ENCODE measurements around the gene TRIP6.
"Not testable (repeated sequence)": the region's sequence is repeated elsewhere in the genome, so short reads cannot be mapped to it uniquely, and the experiment has no call there.

Gene TRIP6

DNA sequence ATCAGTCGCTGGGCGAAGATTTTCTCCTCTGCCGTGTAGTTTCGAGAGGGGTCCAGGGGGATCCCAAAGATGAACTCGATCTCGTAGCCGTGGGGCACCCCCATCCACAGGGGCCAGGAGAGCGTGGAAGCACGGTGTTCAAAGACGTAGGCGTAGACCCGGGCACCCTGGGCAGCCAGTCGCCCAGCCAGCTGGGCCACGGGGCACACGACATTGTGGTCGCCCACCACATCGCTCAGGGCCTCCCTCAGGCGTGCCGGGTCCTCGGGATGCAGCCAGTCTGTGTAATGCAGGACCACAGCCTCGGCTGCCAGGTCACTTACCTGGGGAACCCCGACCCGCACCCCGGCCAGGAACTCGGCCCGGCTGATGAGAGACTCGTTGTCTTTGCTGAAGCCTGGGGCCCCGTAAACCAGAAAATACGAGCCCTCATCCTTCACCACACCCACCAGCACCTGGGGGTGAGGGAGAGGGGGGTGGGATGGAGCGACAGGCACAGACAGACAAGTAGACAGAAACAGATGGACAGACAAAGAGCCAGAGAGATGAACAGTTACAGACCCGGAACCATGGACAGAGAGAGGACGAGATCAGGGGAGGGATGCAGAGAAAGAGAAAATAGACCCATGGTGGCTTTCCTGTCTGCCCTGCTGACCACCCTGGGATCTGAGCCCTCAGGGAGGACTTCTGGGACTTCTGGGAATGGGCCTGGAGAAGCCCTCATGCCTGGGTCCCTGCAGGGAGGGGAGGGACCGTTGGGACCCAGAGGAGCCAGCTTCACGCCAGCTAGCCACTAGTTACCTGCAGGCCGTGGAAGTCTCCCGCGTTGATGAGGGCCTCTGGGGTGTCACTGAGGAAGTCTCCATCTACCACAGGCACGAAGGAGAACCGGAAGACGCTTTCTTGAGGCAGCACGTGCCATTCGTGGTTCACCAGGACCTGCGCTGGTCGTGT, 25.5 kb downstream of the TRIP6 start:
- no peak for DNase-seq

DNA sequence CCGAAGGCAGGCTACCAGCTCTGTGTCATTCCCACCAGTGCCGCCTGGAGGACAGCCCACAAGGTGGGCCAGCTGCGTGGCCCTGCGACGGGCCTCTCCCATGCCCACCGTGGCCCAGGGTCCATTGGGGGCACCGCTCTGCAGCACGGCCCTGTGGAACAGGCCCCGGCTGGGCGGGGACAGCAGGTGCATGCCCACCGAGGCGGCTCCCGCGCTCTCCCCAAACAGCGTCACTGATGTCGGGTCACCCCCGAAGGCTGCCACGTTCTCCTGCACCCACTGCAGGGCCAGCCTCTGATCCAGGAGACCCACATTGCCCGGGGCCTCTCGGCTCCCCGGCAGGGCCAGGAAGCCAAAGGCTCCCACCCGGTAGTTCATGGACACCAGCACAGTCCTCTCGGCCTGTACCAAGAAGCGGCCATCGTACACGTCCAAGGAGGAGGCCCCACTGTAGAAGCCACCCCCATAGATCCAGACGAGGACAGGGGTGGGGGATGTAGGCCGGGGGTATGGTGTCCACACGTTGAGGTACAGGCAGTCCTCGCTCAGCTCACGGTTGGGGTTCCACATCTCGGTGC, 26.2 kb downstream of the TRIP6 start:
- no peak for DNase-seq

DNA sequence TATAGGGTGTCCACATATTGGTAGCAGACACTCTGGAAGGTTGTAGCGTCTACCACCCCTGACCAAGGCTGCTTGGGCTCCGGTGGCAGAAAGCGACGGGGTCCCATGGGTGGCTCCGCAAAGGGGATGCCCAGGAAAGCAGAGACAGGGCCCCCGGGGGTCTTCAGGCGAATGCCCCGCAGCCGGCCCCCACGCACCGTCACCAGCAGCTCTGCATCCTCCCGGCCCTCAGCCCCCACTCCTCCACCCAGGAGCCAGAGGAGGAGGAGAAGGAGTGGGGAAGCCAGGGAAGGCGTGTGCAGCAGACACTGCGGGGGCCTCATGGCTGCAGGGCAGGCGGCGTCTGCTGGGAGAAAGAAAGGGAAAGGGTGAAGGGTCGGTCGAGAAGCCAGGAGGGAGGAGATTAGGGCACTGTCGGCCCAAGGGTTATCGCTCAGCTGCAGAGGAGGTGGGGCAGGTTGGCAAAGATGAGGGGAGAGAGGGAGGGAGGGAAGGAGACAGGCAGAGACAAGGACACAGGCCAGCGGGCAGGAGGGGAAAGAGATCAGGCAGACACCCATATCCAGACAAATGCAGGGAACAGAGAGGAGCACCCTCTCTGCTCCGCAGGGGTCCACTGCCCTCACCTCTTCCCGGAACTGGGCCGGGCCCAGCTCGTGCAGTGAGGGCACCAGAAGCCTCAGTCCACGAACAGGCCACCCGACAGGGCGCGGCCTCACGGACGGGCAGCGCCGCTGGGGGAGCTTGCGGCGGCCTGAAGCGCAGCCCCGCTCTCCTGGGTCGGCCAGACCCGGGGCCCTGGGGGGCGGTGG, 26.9 kb downstream of the TRIP6 start:
- DNase-seq: no peak

DNA sequence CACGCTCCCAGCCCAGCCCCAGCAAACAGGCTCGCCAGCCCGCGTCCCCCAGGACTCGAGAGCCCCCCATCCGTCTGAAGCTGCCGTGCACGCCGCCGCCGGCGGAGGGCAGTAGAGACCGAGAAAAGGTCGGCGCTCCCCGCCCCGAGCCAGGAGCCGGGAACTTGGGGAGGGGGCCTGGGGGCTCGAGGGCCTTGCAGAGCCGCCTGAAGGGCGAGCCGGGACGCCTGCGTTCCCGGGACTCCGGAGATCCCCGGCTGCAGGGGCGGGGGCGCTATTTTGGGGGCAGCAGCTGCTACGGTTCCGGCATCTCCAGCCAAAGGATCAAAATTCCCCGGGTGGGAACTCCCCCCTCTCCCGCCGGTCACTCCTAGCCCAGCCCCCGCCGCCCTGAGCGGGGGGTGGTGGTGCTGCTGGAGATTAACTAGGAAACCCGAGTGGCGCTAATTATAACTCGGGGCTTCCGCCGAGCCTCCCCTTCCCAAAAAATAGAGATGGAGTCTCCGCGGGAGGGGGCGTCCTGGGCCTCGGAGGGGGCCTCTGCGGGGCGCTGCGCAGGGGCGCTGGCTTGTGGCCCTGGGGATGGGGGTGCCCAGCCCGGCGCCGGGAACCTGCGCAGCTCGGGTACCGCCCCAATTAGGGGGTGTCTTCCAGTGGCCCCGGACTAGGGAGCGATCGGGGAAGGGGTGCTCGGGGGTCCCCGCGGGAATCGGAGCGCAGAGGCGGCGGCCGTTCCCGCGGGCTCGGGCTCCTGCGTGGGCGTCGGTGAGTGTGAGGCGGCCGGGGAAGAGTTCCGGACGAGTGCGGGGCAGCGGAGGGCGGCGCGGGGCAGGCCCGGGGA, 27.9 kb downstream of the TRIP6 start:
- DNase-seq: peak; percentile 85

DNA sequence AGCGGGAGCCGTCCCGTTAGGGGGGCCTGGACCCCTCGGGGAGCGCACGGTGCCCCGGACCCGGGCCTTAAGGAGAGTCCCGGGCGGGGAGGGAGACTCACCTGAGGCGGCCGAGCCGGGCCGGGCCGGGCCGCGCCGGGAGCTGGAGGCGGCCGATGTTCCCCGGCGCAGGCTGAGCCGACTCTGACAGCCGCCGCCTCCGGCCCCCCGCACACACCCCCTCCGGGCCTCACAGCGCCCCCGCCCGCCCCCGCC, 28.4 kb downstream of the TRIP6 start, which contains the start of gene ACHE:
TSS of gene ACHE (minus strand) at position 188 of the 255 bp plus-strand sequence. CDS start 1,656 bp downstream, outside the sequence.
- DNase-seq: no peak

DNA sequence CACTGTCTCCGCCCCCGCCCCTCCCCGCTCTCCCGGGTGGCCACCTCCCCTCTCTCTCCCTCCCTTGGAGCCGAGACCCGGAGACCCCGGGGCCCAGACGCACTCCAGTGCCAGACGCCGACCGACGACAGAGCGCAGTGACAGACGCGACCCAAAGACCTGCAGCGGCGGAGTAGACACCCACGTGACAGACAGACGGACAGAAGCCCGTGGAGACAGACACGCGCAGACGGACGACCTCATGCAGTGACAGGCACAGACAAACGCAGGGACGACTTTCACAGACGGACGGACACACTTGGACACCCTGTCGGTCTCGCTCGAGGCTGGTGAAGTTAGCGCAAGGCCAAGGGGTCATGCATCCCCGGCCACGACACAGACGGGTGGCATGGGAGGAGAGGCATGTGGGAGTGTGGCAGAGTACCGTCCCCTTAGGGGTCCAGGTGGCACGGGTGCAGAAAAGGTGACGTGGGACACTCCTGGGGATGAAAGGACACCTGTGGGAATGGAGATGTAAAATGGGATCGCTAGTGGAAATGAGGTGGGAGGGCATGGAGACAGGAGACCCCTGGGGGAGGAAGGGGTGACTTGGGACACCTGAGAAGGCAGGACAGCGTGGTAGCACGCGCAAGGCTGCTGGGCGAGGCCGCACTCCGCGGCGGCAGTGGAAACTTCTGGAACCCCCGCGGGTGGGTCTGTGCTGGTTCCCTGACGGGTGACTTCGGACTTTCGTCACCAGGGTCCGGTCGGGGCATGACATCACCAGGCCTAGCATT, 29.0 kb downstream of the TRIP6 start:
- peak; percentile 48 for DNase-seq

DNA sequence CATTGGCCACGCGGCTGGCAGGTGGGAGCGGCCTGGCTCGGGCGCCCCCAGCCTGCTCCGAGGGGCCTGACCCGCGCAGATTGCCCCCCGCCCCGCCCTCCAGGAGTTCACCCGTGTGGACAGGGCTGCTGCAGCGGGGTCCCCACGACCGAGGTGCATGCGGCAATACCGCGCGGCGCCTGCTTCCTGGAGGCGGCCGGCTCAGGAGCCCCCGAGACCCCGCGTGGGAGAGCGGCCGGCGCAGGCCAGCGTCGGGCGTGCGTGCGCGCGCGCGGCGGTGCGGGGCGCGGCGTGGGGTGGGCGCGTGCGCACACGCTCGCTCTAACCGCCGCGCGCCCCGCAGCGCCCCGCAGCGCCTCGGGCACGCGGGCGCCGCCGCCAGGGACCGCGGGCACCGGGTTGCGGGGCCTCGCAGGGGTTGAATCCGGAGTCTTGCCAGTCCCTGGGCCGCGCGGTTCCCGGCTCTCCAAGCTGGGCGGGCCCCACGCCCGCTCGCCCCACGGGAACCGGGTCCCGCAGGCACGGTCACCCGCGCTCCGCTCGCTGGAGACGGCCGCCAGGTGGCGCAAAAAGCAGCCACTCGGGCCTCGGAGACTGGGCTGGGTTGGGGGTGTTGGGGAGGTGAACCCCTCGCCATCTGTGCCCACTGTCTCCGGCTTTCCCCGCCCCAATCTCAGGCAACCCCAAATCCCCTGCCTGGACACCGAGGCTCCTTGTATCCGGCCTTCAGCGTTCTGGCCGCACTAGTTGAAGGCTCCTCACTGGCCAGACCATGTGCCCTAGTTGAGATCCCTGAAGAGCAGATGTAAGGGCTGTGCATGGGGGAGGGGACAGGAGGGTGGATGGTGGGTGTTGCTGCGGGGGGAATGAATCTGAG, 29.8 kb downstream of the TRIP6 start:
- DNase-seq: peak; percentile 81

DNA sequence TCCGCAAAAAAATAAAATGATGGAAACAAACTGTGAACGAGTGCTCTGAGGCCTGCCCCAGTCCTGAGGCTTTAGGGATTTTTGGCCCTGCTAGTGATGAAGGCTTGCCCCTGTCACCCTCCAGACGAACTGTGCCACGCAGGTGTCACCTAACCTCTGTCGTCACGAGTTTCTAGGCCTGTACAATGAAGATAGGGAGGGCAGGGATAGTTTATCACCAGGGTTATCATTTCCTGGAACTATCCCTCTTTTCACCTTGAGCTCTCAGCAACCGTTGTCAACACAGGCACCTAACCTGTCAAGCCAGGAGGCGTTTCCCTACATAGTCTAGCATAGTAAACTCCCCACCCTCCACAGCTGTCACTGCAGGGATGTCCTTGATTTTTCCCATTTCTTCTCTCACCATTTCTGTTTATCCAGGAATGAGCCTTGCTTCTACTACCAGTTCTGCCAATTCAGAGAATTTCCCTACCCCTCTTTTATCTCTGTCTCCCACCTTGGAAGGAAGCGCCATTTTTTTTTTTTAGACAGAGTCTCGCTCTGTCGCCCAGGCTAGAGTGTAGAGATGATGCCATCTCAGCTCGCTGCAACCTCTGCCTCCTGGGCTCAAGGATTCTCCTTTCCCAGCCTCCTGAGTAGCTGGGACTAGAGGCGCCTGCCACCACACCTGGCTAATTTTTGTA, 30.7 kb downstream of the TRIP6 start:
- DNase-seq: no peak

DNA sequence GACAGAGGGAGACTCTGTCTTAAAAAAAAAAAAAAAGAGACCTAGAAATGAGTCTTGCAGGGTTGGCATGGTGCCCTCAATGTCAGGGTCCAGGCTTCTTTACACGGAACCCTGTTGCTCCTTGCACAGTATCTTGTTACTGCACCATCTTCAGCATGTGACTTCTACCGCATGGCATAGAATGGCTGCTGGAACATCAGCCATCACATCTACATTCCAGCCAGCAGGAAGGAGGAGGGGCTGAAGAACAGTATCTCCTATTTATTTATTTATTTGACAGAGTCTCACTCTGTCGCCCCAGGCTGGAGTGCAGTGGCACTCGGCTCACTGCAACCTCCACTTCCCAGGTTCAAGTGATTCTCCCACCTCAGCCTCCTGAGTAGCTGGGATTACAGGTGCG, 32.2 kb downstream of the TRIP6 start:
- DNase-seq: no peak

DNA sequence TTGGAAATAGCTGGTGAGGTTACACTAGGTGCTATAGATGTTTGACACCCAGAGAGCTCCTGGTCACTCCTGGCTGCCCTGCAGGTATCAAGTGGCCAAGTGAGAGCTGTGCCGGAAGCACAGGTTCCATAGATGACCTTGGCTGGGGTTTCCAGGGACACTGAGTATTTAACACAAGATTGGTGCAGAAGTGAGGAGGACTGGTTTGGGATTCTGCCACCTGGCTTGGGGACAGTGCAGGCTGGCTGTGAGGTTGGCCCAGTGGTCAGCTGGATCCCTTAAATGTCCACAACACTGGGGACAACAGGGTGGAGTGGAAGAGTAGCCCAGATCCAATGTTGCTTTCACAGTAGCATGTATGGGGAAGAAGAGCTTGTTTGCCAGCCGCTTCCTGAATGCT, 33.8 kb downstream of the TRIP6 start:
- no peak for DNase-seq

DNA sequence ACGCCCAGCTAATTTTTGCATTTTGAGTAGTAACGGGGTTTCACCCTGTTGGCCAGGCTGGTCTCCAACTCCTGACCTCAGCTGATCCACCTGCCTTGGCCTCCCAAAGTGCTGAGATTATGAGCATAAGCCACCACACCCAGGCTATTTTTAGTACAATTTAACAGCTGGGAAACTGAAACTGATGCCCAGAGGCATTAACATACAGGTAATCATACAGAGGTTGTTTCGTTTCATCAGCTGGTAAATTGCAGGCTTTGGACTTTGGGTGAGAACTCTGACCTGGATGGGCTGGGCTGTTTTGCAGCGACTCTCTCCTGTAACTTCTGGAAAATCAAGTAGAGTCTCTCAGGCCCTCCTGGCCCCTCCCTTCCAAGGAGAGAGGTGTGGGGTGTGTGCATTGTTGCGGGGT, 34.7 kb downstream of the TRIP6 start:
- DNase-seq: no peak

DNA sequence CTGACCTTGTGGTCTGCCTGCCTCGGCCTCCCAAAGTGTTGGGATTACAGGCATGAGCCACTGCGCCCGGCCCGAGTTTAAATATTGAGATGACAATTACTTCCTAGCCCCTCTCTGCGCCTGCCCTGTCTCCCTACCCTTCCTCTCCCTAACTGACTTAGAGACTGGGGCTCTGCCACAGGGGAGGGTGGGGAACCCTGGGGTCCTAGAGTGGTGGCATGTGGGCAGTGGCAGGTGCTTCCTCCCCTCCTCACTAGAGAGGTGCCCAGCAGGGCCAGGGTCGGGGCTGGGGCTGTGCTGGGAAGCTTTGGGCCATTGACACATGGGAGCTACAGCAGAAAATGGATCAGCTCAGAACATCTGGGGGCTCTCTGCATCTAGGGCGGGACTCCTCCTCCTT, 35.5 kb downstream of the TRIP6 start:
- DNase-seq: no peak

DNA sequence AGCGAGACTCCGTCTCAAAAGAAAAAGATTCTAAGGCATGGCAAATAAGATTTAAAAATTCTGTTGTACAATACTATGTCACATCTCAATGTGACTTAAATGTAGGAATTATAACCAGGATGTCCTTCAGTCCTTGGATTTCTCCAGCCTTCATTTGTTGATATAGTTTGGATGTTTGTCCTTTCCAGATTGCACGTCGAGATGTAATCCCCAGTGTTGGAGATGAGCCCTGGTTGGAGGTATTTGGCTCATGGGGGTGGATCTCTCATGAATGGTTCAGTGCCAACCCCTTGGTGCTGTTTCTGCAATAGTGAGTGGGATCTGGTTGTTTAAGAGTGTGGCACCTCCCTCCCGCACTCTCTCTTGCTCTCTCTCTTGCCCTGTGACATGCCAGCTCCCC, 41.3 kb downstream of the TRIP6 start:
- no peak for DNase-seq

DNA sequence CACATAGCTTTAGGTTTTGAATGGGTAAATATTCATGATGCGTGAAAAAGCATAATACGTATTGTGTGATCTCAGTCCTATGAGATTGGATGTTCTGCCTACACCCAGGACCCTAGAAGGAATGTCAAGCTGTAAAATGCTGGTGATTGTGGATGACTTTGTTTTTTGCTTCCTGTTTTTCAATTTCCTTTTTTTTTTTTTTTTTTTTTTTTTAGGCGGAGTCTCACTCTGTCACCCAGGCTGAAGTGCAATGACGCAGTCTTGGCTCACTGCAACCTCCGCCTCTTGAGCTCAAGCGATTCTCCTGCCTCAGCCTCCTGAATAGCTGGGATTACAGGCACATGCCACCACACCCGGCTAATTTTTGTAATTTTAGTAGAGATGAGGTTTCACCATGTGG, 43.3 kb downstream of the TRIP6 start:
- not testable (repeated sequence) for DNase-seq

DNA sequence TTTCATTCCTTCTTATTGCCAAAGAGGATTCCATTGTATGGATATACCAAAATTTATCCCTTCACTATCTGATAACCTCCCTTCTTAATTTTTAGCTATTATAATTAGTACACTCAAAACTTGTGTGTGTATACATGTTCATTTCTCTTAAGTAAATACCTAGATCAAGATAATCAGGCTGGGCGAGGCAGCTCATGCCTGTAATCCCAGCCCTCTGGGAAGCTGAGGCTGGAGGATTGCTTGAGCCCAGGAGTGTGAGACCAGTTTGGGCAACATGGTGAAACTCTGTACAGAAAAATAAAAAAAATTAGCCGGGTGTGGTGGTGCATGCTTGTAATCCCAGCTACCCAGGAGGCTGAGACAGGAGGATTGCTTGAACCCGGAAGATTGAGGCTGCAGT, 44.3 kb downstream of the TRIP6 start:
- DNase-seq: no peak

DNA sequence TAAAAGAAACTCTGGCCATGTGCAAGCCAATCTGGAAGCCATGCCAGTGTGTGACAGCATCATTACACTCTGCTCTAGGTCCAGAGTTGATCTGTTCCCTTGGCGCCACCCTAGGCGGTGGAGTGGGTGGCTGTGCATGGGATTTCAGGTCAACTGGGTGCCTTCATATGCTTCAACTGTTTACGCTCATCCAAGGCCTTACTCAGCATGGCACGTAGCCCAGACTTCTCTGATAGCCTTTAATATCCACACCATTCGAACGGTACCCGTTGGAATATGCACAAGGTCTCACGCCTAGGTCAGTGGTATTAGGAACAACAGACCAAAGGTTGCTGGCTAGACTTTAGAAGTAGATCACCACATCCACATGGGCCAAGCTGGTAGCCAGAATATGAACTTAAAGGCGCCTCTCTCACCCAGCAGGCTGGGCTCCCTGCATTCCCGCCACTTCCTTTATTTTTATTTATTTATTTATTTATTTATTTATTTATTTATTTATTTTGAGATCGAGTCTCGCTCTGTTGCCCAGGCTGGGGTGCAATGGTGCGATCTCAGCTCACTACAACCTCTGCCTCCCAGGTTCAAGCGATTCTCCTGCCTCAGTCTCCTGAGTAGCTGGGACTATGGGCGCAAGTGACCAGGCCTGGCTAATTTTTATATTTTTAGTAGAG, 47.2 kb downstream of the TRIP6 start:
- no peak for DNase-seq

DNA sequence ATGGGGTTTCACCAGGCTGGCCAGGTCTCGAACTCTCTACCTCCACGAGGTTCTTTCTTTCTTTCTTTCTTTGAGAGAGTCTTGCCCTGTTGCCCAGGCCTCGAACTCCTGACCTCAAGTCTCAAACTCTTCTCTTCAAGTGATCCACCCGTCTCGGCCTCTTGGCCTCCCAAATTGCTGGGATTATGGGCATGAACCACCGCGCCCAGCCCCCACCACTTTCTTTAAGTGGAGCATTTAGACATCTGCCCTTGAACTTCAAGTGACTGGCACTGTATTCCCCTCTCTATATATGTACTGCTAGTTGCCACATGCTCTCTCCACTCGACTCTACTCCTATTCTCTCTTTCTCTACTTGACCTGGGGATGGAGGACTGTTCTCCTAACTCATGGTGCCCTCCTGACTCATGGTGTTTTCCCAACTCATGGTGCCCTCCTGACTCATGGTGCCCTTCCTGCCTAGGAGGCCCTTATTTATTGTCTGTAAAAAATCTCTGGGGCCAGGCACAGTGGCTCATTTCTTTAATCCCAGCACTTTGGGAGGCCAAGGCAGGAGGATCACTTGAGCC, 47.8 kb downstream of the TRIP6 start:
- DNase-seq: no peak

DNA sequence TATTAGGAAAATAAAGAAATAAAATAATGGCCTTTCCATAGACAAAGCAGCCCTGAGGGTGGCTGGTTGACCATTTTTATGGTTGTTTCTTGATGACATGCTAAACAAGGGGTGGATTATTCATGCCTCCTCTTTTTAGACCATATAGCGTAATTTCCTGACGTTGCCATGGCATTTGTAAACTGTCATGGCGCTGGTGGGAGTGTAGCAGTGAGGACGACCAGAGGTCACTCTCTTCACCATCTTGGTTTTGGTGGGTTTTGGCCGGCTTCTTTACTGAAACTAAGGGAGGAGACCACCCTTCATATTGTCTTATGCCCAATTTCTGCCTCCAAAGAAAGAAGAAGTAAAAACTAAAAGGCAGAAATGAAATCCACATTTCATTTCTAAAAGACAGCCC, 52.1 kb downstream of the TRIP6 start:
- DNase-seq: not testable (repeated sequence)

DNA sequence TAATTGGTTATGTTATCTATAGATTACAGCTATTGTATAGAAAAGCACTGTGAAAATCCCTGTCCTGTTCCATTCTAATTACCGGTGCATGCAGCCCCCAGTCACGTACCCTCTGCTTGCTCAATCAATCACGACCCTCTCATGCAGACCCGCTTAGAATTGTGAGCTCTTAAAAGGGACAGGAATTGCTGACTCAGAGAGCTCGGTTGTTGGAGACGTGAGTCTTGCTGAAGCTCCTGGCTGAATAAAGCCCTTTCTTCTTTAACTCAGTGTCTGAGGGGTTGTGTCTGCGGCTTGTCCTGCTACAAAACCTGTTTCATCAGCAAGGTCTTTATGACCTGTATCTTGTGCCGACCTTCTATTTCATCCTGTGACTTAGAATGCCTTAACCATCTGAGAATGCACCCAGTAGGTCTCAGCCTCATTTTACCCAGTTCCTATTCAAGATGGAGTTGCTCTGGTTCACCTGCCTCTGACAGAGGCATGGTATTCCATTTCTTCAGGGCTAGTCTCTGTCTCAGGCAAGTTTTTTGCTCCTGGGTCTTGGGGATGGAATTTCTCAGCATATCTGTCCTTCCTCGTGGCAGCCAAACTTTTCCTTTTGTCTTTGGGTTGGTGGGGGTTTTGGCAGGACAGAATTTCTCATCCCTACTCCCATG, 52.7 kb downstream of the TRIP6 start:
- DNase-seq: not testable (repeated sequence)

Measured in stimulated activated CD8-positive, alpha-beta memory T cell treated with anti-CD3 and anti-CD28 coated beads, Interleukin-4, amount 100 ng/mL, for 48 hours (primary cell).